Neural progenitor cell (in vitro differentiated cells): ENCODE results near the gene PSMC6.

Experiments used
- CTCF ChIP-seq: fragments of 200-600 bp; sonication (generic); IDR thresholded peaks from 2 replicates; pipeline ENCODE4 v1.5.1; 2017; ENCODE audit warnings: antibody characterized with exemption, mild to moderate bottlenecking
- EZH2 ChIP-seq: fragments of 200-600 bp; sonication (generic); IDR thresholded peaks from 2 replicates; pipeline ENCODE4 v1.6.1; 2017; ENCODE audit warnings: antibody characterized with exemption, mild to moderate bottlenecking, moderate library complexity
- EZH2phosphoT487 ChIP-seq: fragments of 200-600 bp; sonication (generic); IDR thresholded peaks from 2 replicates; pipeline ENCODE4 v1.6.1; 2017; ENCODE audit warnings: antibody characterized with exemption

GRCh38 chr14:52695481-52696091 lies 11.4 kb upstream of the PSMC6 start, which contains the start of gene ERO1A:
- TF ChIP-seq CTCF (no peak), EZH2phosphoT487 (no peak), EZH2 (no peak)
